Mucosa of stomach (tissue), 1 donor: Measurements from ENCODE around the gene ARMC12.

Experiments used
- H3K27me3 ChIP-seq: one replicate; pipeline ENCODE4 v1.7.0; 2013; ENCODE audit warnings: mild to moderate bottlenecking, low read length; ENCODE audit not compliant: control insufficient read depth, insufficient read depth
- H3K36me3 ChIP-seq: one replicate; pipeline ENCODE4 v1.7.0; 2013; ENCODE audit warnings: low read length; ENCODE audit not compliant: control insufficient read depth, insufficient read depth
- H3K4me1 ChIP-seq: one replicate; pipeline ENCODE4 v1.7.0; 2013; ENCODE audit warnings: mild to moderate bottlenecking, low read length; ENCODE audit not compliant: control insufficient read depth, insufficient read depth
- H3K4me3 ChIP-seq: one replicate; pipeline ENCODE4 v1.7.0; 2013; ENCODE audit warnings: low read length
- H3K9ac ChIP-seq: one replicate; pipeline ENCODE4 v1.7.0; 2013; ENCODE audit warnings: mild to moderate bottlenecking, low read length, moderate library complexity
- H3K9me3 ChIP-seq: one replicate; pipeline ENCODE4 v1.7.0; 2013; ENCODE audit warnings: mild to moderate bottlenecking, low read length, moderate library complexity; ENCODE audit not compliant: control insufficient read depth
- donor health status: Pancreatic carcinoma.

ARMC12 gene

GRCh38 chr6:35774116-35774794 lies 37.4 kb downstream of the ARMC12 start:
- peaks cover 11% of the 10 kb centered on the region for H3K27me3 ChIP-seq
- no peaks in the 10 kb centered on the region for H3K36me3 ChIP-seq
- no peaks in the 10 kb centered on the region for H3K9me3 ChIP-seq
- no peak overlapping the region for H3K9ac ChIP-seq
- no peak overlapping the region for H3K4me3 ChIP-seq
- no peaks in the 10 kb centered on the region for H3K4me1 ChIP-seq

- Histone ChIP-seq H3K9ac (no peak overlapping the region), H3K27me3 (peaks cover 11% of the 10 kb centered on the region), H3K36me3 (no peaks in the 10 kb centered on the region), H3K9me3 (no peaks in the 10 kb centered on the region), H3K4me1 (no peaks in the 10 kb centered on the region), H3K4me3 (no peak overlapping the region)
Observed at GRCh38 chr6:35775031-35775430, 38.2 kb downstream of the ARMC12 start.

GRCh38 chr6:35776364-35777215 lies 39.8 kb downstream of the ARMC12 start, which contains the start of gene CLPSL2:
CLPSL2 (plus strand) TSS chr6:35776598; CDS start chr6:35776619, 21 bp downstream.
- no peak within 1 kb of the TSS for H3K4me3 ChIP-seq
- no peaks in the 10 kb centered on the region for H3K36me3 ChIP-seq
- H3K9me3 ChIP-seq, result no peaks in the 10 kb centered on the region
- H3K9ac ChIP-seq, result no peak within 1 kb of the TSS
- no peaks in the 10 kb centered on the region for H3K4me1 ChIP-seq
- H3K27me3 ChIP-seq, result peaks cover 11% of the 10 kb centered on the region

- H3K9ac ChIP-seq, result no peak overlapping the region
- H3K36me3 ChIP-seq, result no peaks in the 10 kb centered on the region
- no peaks in the 10 kb centered on the region for H3K9me3 ChIP-seq
- no peak overlapping the region for H3K4me3 ChIP-seq
- H3K4me1 ChIP-seq, result no peaks in the 10 kb centered on the region
- peaks cover 11% of the 10 kb centered on the region for H3K27me3 ChIP-seq
Observed at GRCh38 chr6:35777356-35778102, 40.7 kb downstream of the ARMC12 start.

GRCh38 chr6:35778437-35778836 lies 41.6 kb downstream of the ARMC12 start:
- Histone ChIP-seq H3K9me3 (no peaks in the 10 kb centered on the region), H3K4me3 (no peak overlapping the region), H3K27me3 (peaks cover 11% of the 10 kb centered on the region), H3K9ac (no peak overlapping the region), H3K36me3 (no peaks in the 10 kb centered on the region), H3K4me1 (no peaks in the 10 kb centered on the region)

GRCh38 chr6:35780719-35781118 lies 43.9 kb downstream of the ARMC12 start, which contains the start of gene CLPSL1:
CLPSL1 (plus strand) TSS chr6:35781019; CDS start chr6:35781111, 92 bp downstream.
- Histone ChIP-seq H3K4me1 (no peaks in the 10 kb centered on the region), H3K9me3 (no peaks in the 10 kb centered on the region), H3K9ac (no peak within 1 kb of the TSS), H3K27me3 (peaks cover 8% of the 10 kb centered on the region), H3K4me3 (no peak within 1 kb of the TSS), H3K36me3 (no peaks in the 10 kb centered on the region)

- Histone ChIP-seq H3K9ac (no peak overlapping the region), H3K36me3 (no peaks in the 10 kb centered on the region), H3K4me1 (no peaks in the 10 kb centered on the region), H3K9me3 (no peaks in the 10 kb centered on the region), H3K4me3 (no peak overlapping the region), H3K27me3 (peaks cover 11% of the 10 kb centered on the region)
Observed at GRCh38 chr6:35781290-35781689, 44.5 kb downstream of the ARMC12 start.

- Histone ChIP-seq H3K4me1 (no peaks in the 10 kb centered on the region), H3K27me3 (peaks cover 15% of the 10 kb centered on the region), H3K9me3 (no peaks in the 10 kb centered on the region), H3K9ac (no peak overlapping the region), H3K36me3 (no peaks in the 10 kb centered on the region), H3K4me3 (no peak overlapping the region)
Observed at GRCh38 chr6:35782424-35782823, 45.6 kb downstream of the ARMC12 start.

GRCh38 chr6:35784200-35784599 lies 47.4 kb downstream of the ARMC12 start:
- Histone ChIP-seq H3K9ac (no peak overlapping the region), H3K27me3 (peaks cover 31% of the 10 kb centered on the region), H3K9me3 (no peaks in the 10 kb centered on the region), H3K4me3 (no peak overlapping the region), H3K4me1 (no peaks in the 10 kb centered on the region), H3K36me3 (no peaks in the 10 kb centered on the region)

GRCh38 chr6:35786272-35786671 lies 49.4 kb downstream of the ARMC12 start:
- peaks cover 33% of the 10 kb centered on the region for H3K27me3 ChIP-seq
- no peak overlapping the region for H3K4me3 ChIP-seq
- no peaks in the 10 kb centered on the region for H3K9me3 ChIP-seq
- no peaks in the 10 kb centered on the region for H3K4me1 ChIP-seq
- no peak overlapping the region for H3K9ac ChIP-seq
- H3K36me3 ChIP-seq, result no peaks in the 10 kb centered on the region

GRCh38 chr6:35786810-35787209 lies 50.0 kb downstream of the ARMC12 start:
- Histone ChIP-seq H3K9me3 (no peaks in the 10 kb centered on the region), H3K27me3 (peaks cover 33% of the 10 kb centered on the region), H3K4me1 (no peaks in the 10 kb centered on the region), H3K9ac (no peak overlapping the region), H3K4me3 (no peak overlapping the region), H3K36me3 (no peaks in the 10 kb centered on the region)
